Body of pancreas (tissue), 4 donors: ENCODE results near the gene TMC5. TPM values are rescaled to one million over a fixed set of nuclear protein-coding genes. Genes with fewer than 3 reads are reported as not detected.
A peak's percentile ranks its signal among the peaks of the same experiment; 100 is the strongest.
"Not testable (repeated sequence)": the region's sequence is repeated elsewhere in the genome, so short reads cannot be mapped to it uniquely, and the experiment has no call there.

Experiments
- ATAC-seq: fragments of 150-250 bp; one replicate; pipeline ENCODE4 v1.9.1; 2016
- DNase-seq, 4 donors: peaks; one replicate each; pipeline ENCODE4 v3.0.0-alpha.2; 2019
- H3K27ac ChIP-seq, 4 donors: fragments of 200-600 bp; sonication (generic); 1 replicate in 3 of 4; 2 replicates in 1 of 4; pipeline versions ENCODE4 v1.5.1 to v1.6.1; 2016 to 2019; ENCODE audit warnings: mild to moderate bottlenecking in 1 of 4, mixed read lengths in 1 of 4, moderate library complexity in 1 of 4
- H3K27me3 ChIP-seq, 2 donors: fragments of 200-600 bp; sonication (generic); one replicate each; pipeline ENCODE4 v1.6.0; 2016; ENCODE audit warnings: mild to moderate bottlenecking in 1 of 2
- H3K36me3 ChIP-seq, 2 donors: fragments of 200-600 bp; sonication (generic); replicated peaks in 1 of 2; 2 replicates each; pipeline ENCODE4 v1.5.1; 2016; ENCODE audit warnings: low read depth in 2 of 2; ENCODE audit not compliant: insufficient read depth in 1 of 2
- H3K4me1 ChIP-seq: fragments of 200-600 bp; sonication (generic); one replicate; pipeline ENCODE4 v1.6.0; 2016
- H3K4me3 ChIP-seq, 2 donors: fragments of 200-600 bp; sonication (generic); 1 replicate in 1 of 2; 2 replicates in 1 of 2; pipeline ENCODE4 v1.5.1; 2016 to 2019
- H3K9me3 ChIP-seq, 3 donors: fragments of 200-600 bp; sonication (generic); 1 replicate in 2 of 3; 2 replicates in 1 of 3; pipeline ENCODE4 v1.5.1; 2016
- POLR2A ChIP-seq, 3 donors: fragments of 450-650 bp; IDR thresholded peaks; one replicate each; pipeline ENCODE4 v1.6.1; 2016; ENCODE audit warnings: antibody characterized with exemption in 3 of 3, mild to moderate bottlenecking in 2 of 3
- WGBS, 2 donors: methylation state at CpG; one replicate each; pipeline ENCODE4 v1.1.5; 2017; 5-methylcytosine and 5-hydroxymethylcytosine counted together
- intact Hi-C: fragments of 100-400 bp; cut with DNase I; formaldehyde crosslinking; loops from one replicate; pipeline ENCODE4 v1.15.1; 2023
- total RNA-seq, 2 donors: library from RNA; depleted of rRNA; stranded (reverse); fragments of >200 nt; gene quantifications; one replicate each; pipeline ENCODE4 v1.1.0, GENCODE V29; 2016
- TF ChIP-seq, protein P1 (sequence below), 7 experiments: fragments of 450-650 bp in 4 of 7; fragments of 200-600 bp in 3 of 7; sonication (generic) in 3 of 7; IDR thresholded peaks; one replicate each; pipeline ENCODE4 v1.5.1; 2016 to 2019; ENCODE audit warnings: antibody characterized with exemption in 7 of 7

The TMC5 gene, protein sequence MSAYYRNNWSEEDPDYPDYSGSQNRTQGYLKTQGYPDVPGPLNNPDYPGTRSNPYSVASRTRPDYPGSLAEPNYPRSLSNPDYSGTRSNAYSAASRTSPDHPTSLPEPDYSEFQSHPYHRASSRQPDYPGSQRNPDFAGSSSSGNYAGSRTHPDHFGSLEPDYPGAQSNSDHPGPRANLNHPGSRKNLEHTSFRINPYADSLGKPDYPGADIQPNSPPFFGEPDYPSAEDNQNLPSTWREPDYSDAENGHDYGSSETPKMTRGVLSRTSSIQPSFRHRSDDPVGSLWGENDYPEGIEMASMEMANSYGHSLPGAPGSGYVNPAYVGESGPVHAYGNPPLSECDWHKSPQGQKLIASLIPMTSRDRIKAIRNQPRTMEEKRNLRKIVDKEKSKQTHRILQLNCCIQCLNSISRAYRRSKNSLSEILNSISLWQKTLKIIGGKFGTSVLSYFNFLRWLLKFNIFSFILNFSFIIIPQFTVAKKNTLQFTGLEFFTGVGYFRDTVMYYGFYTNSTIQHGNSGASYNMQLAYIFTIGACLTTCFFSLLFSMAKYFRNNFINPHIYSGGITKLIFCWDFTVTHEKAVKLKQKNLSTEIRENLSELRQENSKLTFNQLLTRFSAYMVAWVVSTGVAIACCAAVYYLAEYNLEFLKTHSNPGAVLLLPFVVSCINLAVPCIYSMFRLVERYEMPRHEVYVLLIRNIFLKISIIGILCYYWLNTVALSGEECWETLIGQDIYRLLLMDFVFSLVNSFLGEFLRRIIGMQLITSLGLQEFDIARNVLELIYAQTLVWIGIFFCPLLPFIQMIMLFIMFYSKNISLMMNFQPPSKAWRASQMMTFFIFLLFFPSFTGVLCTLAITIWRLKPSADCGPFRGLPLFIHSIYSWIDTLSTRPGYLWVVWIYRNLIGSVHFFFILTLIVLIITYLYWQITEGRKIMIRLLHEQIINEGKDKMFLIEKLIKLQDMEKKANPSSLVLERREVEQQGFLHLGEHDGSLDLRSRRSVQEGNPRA
- 1 to 10 TPM in 1 of 2 donors, under 1 TPM in 1; 0.66 to 2.3 TPM for total RNA-seq

DNA sequence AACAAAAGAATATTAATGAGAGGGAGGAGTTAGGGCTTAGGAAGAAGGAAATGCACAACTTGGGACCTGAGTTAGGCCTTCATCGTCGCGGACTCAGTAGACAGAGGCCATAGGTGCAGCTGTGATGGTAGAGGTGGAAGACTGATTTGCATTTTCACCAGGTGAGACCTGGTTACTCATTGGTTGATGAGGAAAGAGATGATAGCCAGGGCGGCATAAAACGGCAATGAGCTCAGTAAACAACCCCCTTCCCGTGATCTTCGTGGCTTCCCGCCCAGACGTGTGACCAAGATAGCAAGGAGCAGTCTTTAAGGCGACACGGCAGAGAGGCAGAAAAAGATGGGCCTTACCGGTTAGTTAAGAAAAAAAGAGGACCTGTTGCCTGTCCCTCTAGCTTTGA, at the start of gene TMC5:
Gene TMC5 (plus strand): TSS at position 244 of the 400 bp plus-strand sequence. CDS start 22,156 bp downstream, outside the sequence.
- ATAC-seq (peak; percentile 12), DNase-seq (no peak)
- WGBS, 2 donors, result 41 to 50% methylated on average over 12 of the region's 12 CpGs

DNA sequence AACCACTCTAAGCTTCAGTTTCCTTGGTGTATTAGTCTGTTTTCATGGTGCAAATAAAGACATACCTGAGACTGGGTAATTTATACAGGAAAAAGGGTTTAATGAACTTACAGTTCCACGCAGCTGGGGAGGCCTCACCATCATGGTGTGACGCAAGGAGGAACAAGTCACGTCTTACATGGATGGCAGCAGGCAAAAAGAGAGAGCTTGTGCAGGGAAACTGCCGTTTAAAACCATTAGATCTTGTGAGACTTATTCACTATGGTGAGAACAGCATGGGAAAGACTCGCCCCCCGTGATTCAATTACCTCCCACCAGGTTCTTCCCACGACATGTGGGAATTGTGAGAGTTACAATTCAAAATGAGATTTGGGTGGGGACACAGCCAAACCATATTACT, 45.1 kb upstream of the TMC5 start:
- H3K9me3 ChIP-seq, H3K36me3 ChIP-seq, H3K4me3 ChIP-seq, H3K27me3 ChIP-seq, ATAC-seq, H3K4me1 ChIP-seq, DNase-seq, H3K27ac ChIP-seq: not testable (repeated sequence)
- 68 to 79% methylated on average over 7 of the region's 7 CpGs for WGBS, 2 donors
- intact Hi-C loops, result loop anchor here (10.0 kb wide), 1 partner anchor 208 kb away; the partner anchor contains the start of gene SYT17

More for the DNA sequence above, at the start of gene TMC5:
- TF ChIP-seq POLR2A (IDR thresholded peaks at IDR 0.05), result no peak
- TF ChIP-seq, protein P1, sequence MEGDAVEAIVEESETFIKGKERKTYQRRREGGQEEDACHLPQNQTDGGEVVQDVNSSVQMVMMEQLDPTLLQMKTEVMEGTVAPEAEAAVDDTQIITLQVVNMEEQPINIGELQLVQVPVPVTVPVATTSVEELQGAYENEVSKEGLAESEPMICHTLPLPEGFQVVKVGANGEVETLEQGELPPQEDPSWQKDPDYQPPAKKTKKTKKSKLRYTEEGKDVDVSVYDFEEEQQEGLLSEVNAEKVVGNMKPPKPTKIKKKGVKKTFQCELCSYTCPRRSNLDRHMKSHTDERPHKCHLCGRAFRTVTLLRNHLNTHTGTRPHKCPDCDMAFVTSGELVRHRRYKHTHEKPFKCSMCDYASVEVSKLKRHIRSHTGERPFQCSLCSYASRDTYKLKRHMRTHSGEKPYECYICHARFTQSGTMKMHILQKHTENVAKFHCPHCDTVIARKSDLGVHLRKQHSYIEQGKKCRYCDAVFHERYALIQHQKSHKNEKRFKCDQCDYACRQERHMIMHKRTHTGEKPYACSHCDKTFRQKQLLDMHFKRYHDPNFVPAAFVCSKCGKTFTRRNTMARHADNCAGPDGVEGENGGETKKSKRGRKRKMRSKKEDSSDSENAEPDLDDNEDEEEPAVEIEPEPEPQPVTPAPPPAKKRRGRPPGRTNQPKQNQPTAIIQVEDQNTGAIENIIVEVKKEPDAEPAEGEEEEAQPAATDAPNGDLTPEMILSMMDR (IDR thresholded peaks at IDR 0.05), result no peak
- no peak within 1 kb of the TSS for H3K4me3 ChIP-seq
- intact Hi-C loops, result no loop called here
- H3K36me3 ChIP-seq, result no peaks in the 10 kb centered on the region
- no peaks in the 10 kb centered on the region for H3K9me3 ChIP-seq
- H3K4me1 ChIP-seq, result peaks cover 12% of the 10 kb centered on the region
- no peak within 1 kb of the TSS for H3K27ac ChIP-seq
- H3K27me3 ChIP-seq, result no peaks in the 10 kb centered on the region

- TF ChIP-seq, protein P1 (IDR thresholded peaks at IDR 0.05), result no peak
- TF ChIP-seq POLR2A (IDR thresholded peaks at IDR 0.05), result no peak
- DNase-seq, result no peak
- WGBS, 2 donors, result 86 to 88% methylated on average over 3 of the region's 3 CpGs
Measured at GRCh38 chr16:19374402-19374801, 43.3 kb upstream of the TMC5 start.

GRCh38 chr16:19375561-19376158, 42.0 kb upstream of the TMC5 start:
- TF ChIP-seq POLR2A (IDR thresholded peaks at IDR 0.05), result no peak
- TF ChIP-seq, protein P1 (IDR thresholded peaks at IDR 0.05), result peak; percentile 59 to 87 (median 83)
- intact Hi-C loops, result loop anchor here (5.0 to 10.0 kb wide), 2 partner anchors 211 to 288 kb away; partner anchors contain the start of gene SYT17
- H3K4me1 ChIP-seq, result peaks cover 6% of the 10 kb centered on the region
- ATAC-seq (peak; percentile 53), DNase-seq (peak; percentile 31 to 54 (median 45))
- no peak overlapping the region for H3K4me3 ChIP-seq
- no peak overlapping the region for H3K27ac ChIP-seq
- H3K9me3 ChIP-seq, result no peaks in the 10 kb centered on the region
- H3K27me3 ChIP-seq, result no peaks in the 10 kb centered on the region
- 27 to 30% methylated on average over 4 of the region's 4 CpGs for WGBS, 2 donors
- no peaks in the 10 kb centered on the region for H3K36me3 ChIP-seq

More at GRCh38 chr16:19374402-19374801, 43.3 kb upstream of the TMC5 start:
- Histone ChIP-seq H3K27ac (no peak overlapping the region), H3K27me3 (no peaks in the 10 kb centered on the region), H3K9me3 (no peaks in the 10 kb centered on the region), H3K36me3 (no peaks in the 10 kb centered on the region), H3K4me3 (no peak overlapping the region), H3K4me1 (no peaks in the 10 kb centered on the region)
- intact Hi-C loops, result loop anchor here (10.0 kb wide), 1 partner anchor 210 kb away; the partner anchor contains the start of gene SYT17
- ATAC-seq, result no peak
